ENCODE measurements around the gene CRKL.

- TF ChIP-seq CTCF (IDR thresholded peaks at IDR 0.05) (no peak), POLR2A (IDR thresholded peaks at IDR 0.05) (no peak)
Observed at GRCh38 chr22:20953342-20953608, 36.1 kb downstream of the CRKL start.

All from adrenal gland (tissue), 5 donors.